Occipital lobe (tissue), 2 donors: Measurements from ENCODE around the gene WWOX. TPM values are rescaled to one million over a fixed set of nuclear protein-coding genes. Genes with fewer than 3 reads are reported as not detected.

ENCODE experiments used
- DNase-seq: peaks from one replicate; lab custom pipeline; 2025; lab: John Stamatoyannopoulos, UW
- total RNA-seq: library from RNA; depleted of rRNA; stranded (reverse); fragments of >200 nt; gene quantifications from one replicate; pipeline ENCODE4 v1.2.3, GENCODE V29; 2014

WWOX gene
- total RNA-seq, 1 donor from 2014 or later = 20.9 TPM

GRCh38 chr16:78194948-78195347 lies 95.5 kb downstream of the WWOX start:
- no peak for DNase-seq

- no peak for DNase-seq
Observed at GRCh38 chr16:78195797-78196196, 96.3 kb downstream of the WWOX start.

GRCh38 chr16:78196502-78196901 lies 97.0 kb downstream of the WWOX start:
- DNase-seq = no peak

GRCh38 chr16:78198288-78198687 lies 98.8 kb downstream of the WWOX start:
- no peak for DNase-seq

GRCh38 chr16:78199325-78200022 lies 100.0 kb downstream of the WWOX start:
- no peak for DNase-seq

- DNase-seq = no peak
Observed at GRCh38 chr16:78200023-78200389, 100.6 kb downstream of the WWOX start.

- DNase-seq = no peak
Observed at GRCh38 chr16:78200623-78201096, 101.2 kb downstream of the WWOX start.

- DNase-seq = no peak
Observed at GRCh38 chr16:78205506-78205905, 106.1 kb downstream of the WWOX start.

- DNase-seq = no peak
Observed at GRCh38 chr16:78206623-78207223, 107.3 kb downstream of the WWOX start.

GRCh38 chr16:78209951-78210661 lies 110.7 kb downstream of the WWOX start:
- no peak for DNase-seq

- no peak for DNase-seq
Observed at GRCh38 chr16:78211020-78211599, 111.7 kb downstream of the WWOX start.

GRCh38 chr16:78211946-78212345 lies 112.5 kb downstream of the WWOX start:
- DNase-seq = no peak

GRCh38 chr16:78212674-78213073 lies 113.2 kb downstream of the WWOX start:
- no peak for DNase-seq

GRCh38 chr16:78213751-78214150 lies 114.3 kb downstream of the WWOX start:
- no peak for DNase-seq

- DNase-seq = no peak
Observed at GRCh38 chr16:78215222-78215621, 115.8 kb downstream of the WWOX start.

GRCh38 chr16:78216166-78216745 lies 116.8 kb downstream of the WWOX start:
- DNase-seq = no peak

- DNase-seq = no peak
Observed at GRCh38 chr16:78217276-78217675, 117.8 kb downstream of the WWOX start.

- DNase-seq = no peak
Observed at GRCh38 chr16:78218279-78218678, 118.8 kb downstream of the WWOX start.

- no peak for DNase-seq
Observed at GRCh38 chr16:78218856-78219651, 119.6 kb downstream of the WWOX start.

GRCh38 chr16:78220571-78220970 lies 121.1 kb downstream of the WWOX start:
- DNase-seq = no peak

- no peak for DNase-seq
Observed at GRCh38 chr16:78221892-78222291, 122.4 kb downstream of the WWOX start.
